ENCODE data around the gene FIGNL2.

The FIGNL2 gene

GRCh38 chr12:51895378-51896135, 47.0 kb upstream of the FIGNL2 start:
- Histone ChIP-seq H3K9me2 (ENCODE audit: low read depth, low read length) (no peaks in the 10 kb centered on the region), H3K4me1 (ENCODE audit: insufficient read depth, low read length, severe bottlenecking) (no peaks in the 10 kb centered on the region), H3K4me3 (ENCODE audit: low read depth, low read length, poor library complexity, severe bottlenecking) (no peak overlapping the region), H3K79me2 (ENCODE audit: insufficient read depth, low read length) (no peaks in the 10 kb centered on the region), H4K20me1 (ENCODE audit: insufficient read depth, low read length) (no peaks in the 10 kb centered on the region), H3K9me3 (ENCODE audit: low read length) (no peaks in the 10 kb centered on the region), H3K36me3 (ENCODE audit: insufficient read depth, low read length) (no peaks in the 10 kb centered on the region), H3K27me3 (ENCODE audit: insufficient read depth, low read length) (no peaks in the 10 kb centered on the region; the same call in 1 of the 2 replicates), H3K27ac (ENCODE audit: low read depth, low read length, poor library complexity, severe bottlenecking) (no peak overlapping the region), H2AFZ (ENCODE audit: low read length) (no peak overlapping the region), H3K4me2 (ENCODE audit: low read length) (no peak overlapping the region), H3K9ac (ENCODE audit: low read length) (no peak overlapping the region), H3F3A (ENCODE audit: insufficient read depth, low read length) (no peaks in the 10 kb centered on the region)
- TF ChIP-seq EZH2 (IDR thresholded peaks at IDR 0.05; ENCODE audit: borderline replicate concordance, low read length) = no peak
- TF ChIP-seq CTCF (IDR thresholded peaks at IDR 0.05; ENCODE audit: low read length) = no peak

GRCh38 chr12:51893786-51894185, 45.3 kb upstream of the FIGNL2 start:
- H3K9me3 ChIP-seq (ENCODE audit: low read length) = no peaks in the 10 kb centered on the region
- no peaks in the 10 kb centered on the region for H3K4me1 ChIP-seq (ENCODE audit: insufficient read depth, low read length, severe bottlenecking)
- H4K20me1 ChIP-seq (ENCODE audit: insufficient read depth, low read length) = no peaks in the 10 kb centered on the region
- no peak for TF ChIP-seq EZH2 (IDR thresholded peaks at IDR 0.05; ENCODE audit: borderline replicate concordance, low read length)
- TF ChIP-seq CTCF (IDR thresholded peaks at IDR 0.05; ENCODE audit: low read length) = no peak
- H3K79me2 ChIP-seq (ENCODE audit: insufficient read depth, low read length) = no peaks in the 10 kb centered on the region
- H2AFZ ChIP-seq (ENCODE audit: low read length) = no peak overlapping the region
- no peak overlapping the region for H3K27ac ChIP-seq (ENCODE audit: low read depth, low read length, poor library complexity, severe bottlenecking)
- H3F3A ChIP-seq (ENCODE audit: insufficient read depth, low read length) = no peaks in the 10 kb centered on the region
- no peak overlapping the region for H3K4me2 ChIP-seq (ENCODE audit: low read length)
- no peak overlapping the region for H3K9ac ChIP-seq (ENCODE audit: low read length)
- H3K4me3 ChIP-seq (ENCODE audit: low read depth, low read length, poor library complexity, severe bottlenecking) = no peak overlapping the region
- H3K36me3 ChIP-seq (ENCODE audit: insufficient read depth, low read length) = no peaks in the 10 kb centered on the region
- no peaks in the 10 kb centered on the region for H3K9me2 ChIP-seq (ENCODE audit: low read depth, low read length)
- H3K27me3 ChIP-seq (ENCODE audit: insufficient read depth, low read length) = no peaks in the 10 kb centered on the region; the same call in 1 of the 2 replicates

GRCh38 chr12:51891843-51892242, 43.3 kb upstream of the FIGNL2 start:
- no peaks in the 10 kb centered on the region for H3K79me2 ChIP-seq (ENCODE audit: insufficient read depth, low read length)
- no peaks in the 10 kb centered on the region for H3K4me1 ChIP-seq (ENCODE audit: insufficient read depth, low read length, severe bottlenecking)
- H3F3A ChIP-seq (ENCODE audit: insufficient read depth, low read length) = no peaks in the 10 kb centered on the region
- no peaks in the 10 kb centered on the region for H3K36me3 ChIP-seq (ENCODE audit: insufficient read depth, low read length)
- no peak overlapping the region for H3K4me2 ChIP-seq (ENCODE audit: low read length)
- H4K20me1 ChIP-seq (ENCODE audit: insufficient read depth, low read length) = no peaks in the 10 kb centered on the region
- no peak overlapping the region for H2AFZ ChIP-seq (ENCODE audit: low read length)
- no peak overlapping the region for H3K4me3 ChIP-seq (ENCODE audit: low read depth, low read length, poor library complexity, severe bottlenecking)
- no peaks in the 10 kb centered on the region for H3K9me3 ChIP-seq (ENCODE audit: low read length)
- no peak for TF ChIP-seq EZH2 (IDR thresholded peaks at IDR 0.05; ENCODE audit: borderline replicate concordance, low read length)
- TF ChIP-seq CTCF (IDR thresholded peaks at IDR 0.05; ENCODE audit: low read length) = peak; percentile 22; the same call in 1 of the 2 replicates
- no peaks in the 10 kb centered on the region for H3K9me2 ChIP-seq (ENCODE audit: low read depth, low read length)
- no peak overlapping the region for H3K9ac ChIP-seq (ENCODE audit: low read length)
- no peaks in the 10 kb centered on the region for H3K27me3 ChIP-seq (ENCODE audit: insufficient read depth, low read length)
- H3K27ac ChIP-seq (ENCODE audit: low read depth, low read length, poor library complexity, severe bottlenecking) = no peak overlapping the region

Measured in OCI-LY1 (cell line).